Measurements from ENCODE around the gene SEC14L5. TPM values are rescaled to one million over a fixed set of nuclear protein-coding genes. Genes with fewer than 3 reads are reported as not detected.
A peak's percentile ranks its signal among the peaks of the same experiment; 100 is the strongest.
"Not testable (repeated sequence)": the region's sequence is repeated elsewhere in the genome, so short reads cannot be mapped to it uniquely, and the experiment has no call there.

SEC14L5 gene
- total and polyA plus RNA-seq, 2 experiments from 2014 or later: 2.6 to 5.9 TPM

GRCh38 chr16:4960579-4960978 is 2.4 kb downstream of the SEC14L5 start:
- Histone ChIP-seq H3K9me2 (ENCODE audit: insufficient read depth) (no peaks in the 10 kb centered on the region), H3F3A (replicated peaks; ENCODE audit: low read depth) (0 out of 2 replicates have a peak, but pooled peaks cover 4% of the 10 kb centered on the region), H3K4me2 (no peak overlapping the region), H3K27ac (ENCODE audit: low read depth) (no peak overlapping the region), H3K79me2 (replicated peaks; ENCODE audit: insufficient read depth) (no peaks in the 10 kb centered on the region), H3K27me3 (ENCODE audit: insufficient read depth) (no peaks in the 10 kb centered on the region), H3K36me3 (ENCODE audit: insufficient read depth) (no peaks in the 10 kb centered on the region), H4K20me1 (replicated peaks; ENCODE audit: insufficient read depth) (no peaks in the 10 kb centered on the region), H2AFZ (no peak overlapping the region), H3K4me3 (no peak overlapping the region), H3K4me1 (ENCODE audit: insufficient read depth) (peaks cover 13% of the 10 kb centered on the region; the same call in 1 of the 2 replicates)
- DNase-seq (ENCODE audit: low spot score): no peak
- H3K4me1 Mint-ChIP-seq: peaks cover 19% of the 10 kb centered on the region
- TF ChIP-seq REST (IDR thresholded peaks at IDR 0.05; ENCODE audit: unreplicated experiment) (no peak), ZNF114 (CRISPR knock-in tag; IDR thresholded peaks at IDR 0.05) (no peak), POLR2AphosphoS5 (IDR thresholded peaks at IDR 0.05; ENCODE audit: low read depth) (no peak), JUNB (IDR thresholded peaks at IDR 0.05; ENCODE audit: unreplicated experiment) (no peak), STAT1 (IDR thresholded peaks at IDR 0.05; ENCODE audit: unreplicated experiment) (no peak)
- ATAC-seq: no peak
- H3K4me3 Mint-ChIP-seq: no peak overlapping the region
- no peaks in the 10 kb centered on the region for H3K9me3 Mint-ChIP-seq
- no peak overlapping the region for H3K27ac Mint-ChIP-seq
- peaks cover 8% of the 10 kb centered on the region for H3K27me3 Mint-ChIP-seq (ENCODE audit: insufficient read depth, low read depth, poor library complexity)
- H3K36me3 Mint-ChIP-seq (ENCODE audit: low read depth): no peaks in the 10 kb centered on the region

GRCh38 chr16:4962716-4963115 is 4.6 kb downstream of the SEC14L5 start:
- Mint-ChIP-seq H3K27ac (no peak overlapping the region), H3K9me3 (no peaks in the 10 kb centered on the region), H3K4me3 (no peak overlapping the region), H3K36me3 (ENCODE audit: low read depth) (no peaks in the 10 kb centered on the region), H3K4me1 (peaks cover 14% of the 10 kb centered on the region), H3K27me3 (ENCODE audit: insufficient read depth, low read depth, poor library complexity) (peaks cover 8% of the 10 kb centered on the region)
- no peaks in the 10 kb centered on the region for H3F3A ChIP-seq (replicated peaks; ENCODE audit: low read depth)
- no peaks in the 10 kb centered on the region for H4K20me1 ChIP-seq (replicated peaks; ENCODE audit: insufficient read depth)
- no peak overlapping the region for H2AFZ ChIP-seq
- H3K4me1 ChIP-seq (ENCODE audit: insufficient read depth): peaks cover 13% of the 10 kb centered on the region; the same call in 1 of the 2 replicates
- no peaks in the 10 kb centered on the region for H3K79me2 ChIP-seq (replicated peaks; ENCODE audit: insufficient read depth)
- no peaks in the 10 kb centered on the region for H3K27me3 ChIP-seq (ENCODE audit: insufficient read depth)
- 0 out of 2 replicates have a peak overlapping the region, but pooled peaks have one; percentile 28 for H3K27ac ChIP-seq (ENCODE audit: low read depth)
- H3K9me2 ChIP-seq (ENCODE audit: insufficient read depth): no peaks in the 10 kb centered on the region
- H3K4me3 ChIP-seq: no peak overlapping the region
- no peak overlapping the region for H3K4me2 ChIP-seq
- no peaks in the 10 kb centered on the region for H3K36me3 ChIP-seq (ENCODE audit: insufficient read depth)
- DNase-seq (ENCODE audit: low spot score) (no peak), ATAC-seq (no peak)
- TF ChIP-seq NANOG (IDR thresholded peaks at IDR 0.05; ENCODE audit: borderline replicate concordance) (no peak), STAT1 (IDR thresholded peaks at IDR 0.05; ENCODE audit: unreplicated experiment) (no peak), ZNF114 (CRISPR knock-in tag; IDR thresholded peaks at IDR 0.05) (no peak), EZH2phosphoT487 (IDR thresholded peaks at IDR 0.05; ENCODE audit: unreplicated experiment) (no peak), JUNB (IDR thresholded peaks at IDR 0.05; ENCODE audit: unreplicated experiment) (no peak)
- TF ChIP-seq, protein P1, sequence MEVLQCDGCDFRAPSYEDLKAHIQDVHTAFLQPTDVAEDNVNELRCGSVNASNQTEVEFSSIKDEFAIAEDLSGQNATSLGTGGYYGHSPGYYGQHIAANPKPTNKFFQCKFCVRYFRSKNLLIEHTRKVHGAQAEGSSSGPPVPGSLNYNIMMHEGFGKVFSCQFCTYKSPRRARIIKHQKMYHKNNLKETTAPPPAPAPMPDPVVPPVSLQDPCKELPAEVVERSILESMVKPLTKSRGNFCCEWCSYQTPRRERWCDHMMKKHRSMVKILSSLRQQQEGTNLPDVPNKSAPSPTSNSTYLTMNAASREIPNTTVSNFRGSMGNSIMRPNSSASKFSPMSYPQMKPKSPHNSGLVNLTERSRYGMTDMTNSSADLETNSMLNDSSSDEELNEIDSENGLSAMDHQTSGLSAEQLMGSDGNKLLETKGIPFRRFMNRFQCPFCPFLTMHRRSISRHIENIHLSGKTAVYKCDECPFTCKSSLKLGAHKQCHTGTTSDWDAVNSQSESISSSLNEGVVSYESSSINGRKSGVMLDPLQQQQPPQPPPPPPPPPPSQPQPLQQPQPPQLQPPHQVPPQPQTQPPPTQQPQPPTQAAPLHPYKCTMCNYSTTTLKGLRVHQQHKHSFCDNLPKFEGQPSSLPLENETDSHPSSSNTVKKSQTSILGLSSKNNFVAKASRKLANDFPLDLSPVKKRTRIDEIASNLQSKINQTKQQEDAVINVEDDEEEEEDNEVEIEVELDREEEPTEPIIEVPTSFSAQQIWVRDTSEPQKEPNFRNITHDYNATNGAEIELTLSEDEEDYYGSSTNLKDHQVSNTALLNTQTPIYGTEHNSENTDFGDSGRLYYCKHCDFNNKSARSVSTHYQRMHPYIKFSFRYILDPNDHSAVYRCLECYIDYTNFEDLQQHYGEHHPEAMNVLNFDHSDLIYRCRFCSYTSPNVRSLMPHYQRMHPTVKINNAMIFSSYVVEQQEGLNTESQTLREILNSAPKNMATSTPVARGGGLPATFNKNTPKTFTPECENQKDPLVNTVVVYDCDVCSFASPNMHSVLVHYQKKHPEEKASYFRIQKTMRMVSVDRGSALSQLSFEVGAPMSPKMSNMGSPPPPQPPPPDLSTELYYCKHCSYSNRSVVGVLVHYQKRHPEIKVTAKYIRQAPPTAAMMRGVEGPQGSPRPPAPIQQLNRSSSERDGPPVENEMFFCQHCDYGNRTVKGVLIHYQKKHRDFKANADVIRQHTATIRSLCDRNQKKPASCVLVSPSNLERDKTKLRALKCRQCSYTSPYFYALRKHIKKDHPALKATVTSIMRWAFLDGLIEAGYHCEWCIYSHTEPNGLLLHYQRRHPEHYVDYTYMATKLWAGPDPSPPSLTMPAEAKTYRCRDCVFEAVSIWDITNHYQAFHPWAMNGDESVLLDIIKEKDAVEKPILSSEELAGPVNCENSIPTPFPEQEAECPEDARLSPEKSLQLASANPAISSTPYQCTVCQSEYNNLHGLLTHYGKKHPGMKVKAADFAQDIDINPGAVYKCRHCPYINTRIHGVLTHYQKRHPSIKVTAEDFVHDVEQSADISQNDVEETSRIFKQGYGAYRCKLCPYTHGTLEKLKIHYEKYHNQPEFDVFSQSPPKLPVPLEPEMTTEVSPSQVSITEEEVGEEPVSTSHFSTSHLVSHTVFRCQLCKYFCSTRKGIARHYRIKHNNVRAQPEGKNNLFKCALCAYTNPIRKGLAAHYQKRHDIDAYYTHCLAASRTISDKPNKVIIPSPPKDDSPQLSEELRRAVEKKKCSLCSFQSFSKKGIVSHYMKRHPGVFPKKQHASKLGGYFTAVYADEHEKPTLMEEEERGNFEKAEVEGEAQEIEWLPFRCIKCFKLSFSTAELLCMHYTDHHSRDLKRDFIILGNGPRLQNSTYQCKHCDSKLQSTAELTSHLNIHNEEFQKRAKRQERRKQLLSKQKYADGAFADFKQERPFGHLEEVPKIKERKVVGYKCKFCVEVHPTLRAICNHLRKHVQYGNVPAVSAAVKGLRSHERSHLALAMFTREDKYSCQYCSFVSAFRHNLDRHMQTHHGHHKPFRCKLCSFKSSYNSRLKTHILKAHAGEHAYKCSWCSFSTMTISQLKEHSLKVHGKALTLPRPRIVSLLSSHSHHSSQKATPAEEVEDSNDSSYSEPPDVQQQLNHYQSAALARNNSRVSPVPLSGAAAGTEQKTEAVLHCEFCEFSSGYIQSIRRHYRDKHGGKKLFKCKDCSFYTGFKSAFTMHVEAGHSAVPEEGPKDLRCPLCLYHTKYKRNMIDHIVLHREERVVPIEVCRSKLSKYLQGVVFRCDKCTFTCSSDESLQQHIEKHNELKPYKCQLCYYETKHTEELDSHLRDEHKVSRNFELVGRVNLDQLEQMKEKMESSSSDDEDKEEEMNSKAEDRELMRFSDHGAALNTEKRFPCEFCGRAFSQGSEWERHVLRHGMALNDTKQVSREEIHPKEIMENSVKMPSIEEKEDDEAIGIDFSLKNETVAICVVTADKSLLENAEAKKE (CRISPR knock-in tag; IDR thresholded peaks at IDR 0.05): no peak

DNA sequence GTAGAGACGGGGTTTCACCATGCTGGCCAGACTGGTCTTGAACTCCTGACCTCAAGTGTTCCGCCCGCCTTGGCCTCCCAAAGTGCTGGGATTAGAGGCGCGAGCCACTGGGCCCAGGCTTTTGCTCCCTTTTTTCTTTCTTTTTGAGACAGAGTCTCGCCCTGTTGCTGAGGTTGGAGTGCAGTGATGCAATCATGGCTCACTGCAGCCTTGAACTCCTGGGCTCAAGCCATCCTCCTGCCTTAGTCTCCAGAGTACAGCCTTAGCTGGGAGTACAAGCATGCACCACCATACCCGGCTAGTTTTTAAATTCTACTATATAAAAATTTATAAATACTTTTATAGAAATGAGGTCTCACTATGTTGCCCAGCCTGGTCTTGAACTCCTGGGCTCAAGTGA is 5.4 kb downstream of the SEC14L5 start:
- H3K4me1 Mint-ChIP-seq: peaks cover 14% of the 10 kb centered on the region

More for the DNA sequence above, 5.4 kb downstream of the SEC14L5 start:
- H3K9me2 ChIP-seq (ENCODE audit: insufficient read depth); H2AFZ ChIP-seq; H3K27ac ChIP-seq (ENCODE audit: low read depth); H3K27me3 ChIP-seq (ENCODE audit: insufficient read depth); H3K27me3 Mint-ChIP-seq (ENCODE audit: insufficient read depth, low read depth, poor library complexity); H3K36me3 ChIP-seq (ENCODE audit: insufficient read depth); DNase-seq (ENCODE audit: low spot score); H3K36me3 Mint-ChIP-seq (ENCODE audit: low read depth); H3K4me3 Mint-ChIP-seq; H3K4me3 ChIP-seq; H4K20me1 ChIP-seq (replicated peaks; ENCODE audit: insufficient read depth); H3K9me3 Mint-ChIP-seq; H3K79me2 ChIP-seq (replicated peaks; ENCODE audit: insufficient read depth); H3F3A ChIP-seq (replicated peaks; ENCODE audit: low read depth); H3K27ac Mint-ChIP-seq; ATAC-seq; H3K4me2 ChIP-seq: not testable (repeated sequence)
- peaks cover 17% of the 10 kb centered on the region; the same call in 1 of the 2 replicates for H3K4me1 ChIP-seq (ENCODE audit: insufficient read depth)
